HG03280 (cell line): ENCODE results near the gene KIF13A.
"Not testable (repeated sequence)": the region's sequence is repeated elsewhere in the genome, so short reads cannot be mapped to it uniquely, and the experiment has no call there.

Experiments
- ATAC-seq: cut with Tn5 transposase; IDR thresholded peaks from one replicate; pipeline ENCODE4 v1.9.1; 2021; ENCODE audit warnings: mild to moderate bottlenecking, moderate library complexity; ENCODE audit not compliant: unreplicated experiment

KIF13A gene

DNA sequence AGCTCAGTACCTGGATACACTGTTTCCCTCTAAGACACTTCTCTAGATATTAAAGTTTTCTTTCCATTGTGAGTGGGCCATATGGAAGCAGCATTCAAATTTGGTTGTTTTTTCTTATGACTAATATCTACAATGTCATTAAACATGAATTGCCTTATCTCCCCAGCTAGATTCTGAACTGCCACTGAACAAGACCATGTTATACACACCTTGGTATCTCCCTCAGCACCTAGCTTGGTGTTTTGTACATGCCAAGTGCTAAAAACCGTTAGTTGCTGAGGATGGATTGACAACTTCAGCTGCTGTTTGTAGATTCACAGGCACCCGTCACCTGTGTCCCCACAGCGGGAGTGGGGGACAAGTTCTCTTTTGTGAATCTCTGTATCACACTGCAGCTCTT is 131.1 kb downstream of the KIF13A start:
- ATAC-seq, result no peak

DNA sequence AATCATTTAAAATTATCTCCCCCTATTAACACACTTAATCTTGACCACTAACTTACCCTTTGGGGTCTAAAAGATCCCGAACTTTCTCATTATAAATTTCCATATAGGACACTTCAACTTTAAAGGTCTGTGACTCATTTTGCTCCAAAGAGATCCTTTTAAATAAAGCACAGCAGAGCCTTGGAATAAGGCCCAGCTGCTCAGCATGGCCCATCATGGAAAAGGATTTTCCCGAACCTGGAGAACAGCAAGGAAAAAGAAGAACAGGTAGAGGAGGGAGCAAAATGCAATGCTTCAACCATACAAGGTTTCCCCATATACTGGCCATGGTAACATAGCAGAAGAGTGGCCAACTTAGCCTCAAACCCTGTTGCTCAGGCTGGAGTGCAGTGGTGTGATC is 132.1 kb downstream of the KIF13A start:
- ATAC-seq, result no peak

- no peak for ATAC-seq
These were observed 133.9 kb downstream of the KIF13A start for GRCh38 chr6:17853533-17853932.

DNA sequence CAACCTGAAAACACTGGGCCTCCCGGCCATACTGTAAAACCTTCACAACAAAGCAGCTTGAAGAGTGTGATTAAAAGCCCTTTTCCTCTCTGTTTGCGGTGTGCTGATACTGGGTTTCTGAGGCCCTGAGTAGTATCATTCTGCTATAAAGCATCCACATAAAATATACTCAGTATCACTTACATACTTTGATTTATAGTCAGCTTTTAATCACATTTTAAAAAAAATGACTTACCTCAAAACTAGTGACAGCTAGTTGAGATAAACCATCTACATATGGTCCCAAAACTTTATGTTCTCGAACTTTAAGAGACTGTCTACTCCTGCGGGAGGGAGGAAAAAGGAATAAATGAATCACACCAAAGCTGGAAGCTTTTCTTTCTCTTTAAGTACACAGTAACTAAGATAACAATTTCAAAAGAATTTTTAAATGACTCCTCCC is 135.7 kb downstream of the KIF13A start:
- no peak for ATAC-seq

- no peak for ATAC-seq
These were observed 136.3 kb downstream of the KIF13A start for GRCh38 chr6:17851001-17851719.

DNA sequence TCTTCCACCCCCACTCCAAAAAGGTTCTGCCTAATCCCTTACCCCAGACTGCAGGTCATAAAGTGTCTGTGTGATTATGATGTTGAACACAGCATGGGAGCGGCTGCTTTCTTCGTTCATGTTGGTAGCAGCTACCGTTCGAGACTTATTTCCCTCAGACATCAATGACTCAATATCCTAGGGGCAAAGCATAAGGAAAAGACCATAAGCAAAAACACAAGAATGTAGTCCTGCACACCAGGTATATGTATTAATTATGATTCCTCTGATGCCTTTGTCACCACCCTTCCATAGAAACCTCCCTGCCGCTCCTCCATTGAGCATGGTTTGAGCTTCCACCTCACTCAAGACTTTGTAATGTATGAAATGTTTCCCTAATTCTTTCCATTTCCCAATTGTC is 137.2 kb downstream of the KIF13A start:
- ATAC-seq, result no peak

DNA sequence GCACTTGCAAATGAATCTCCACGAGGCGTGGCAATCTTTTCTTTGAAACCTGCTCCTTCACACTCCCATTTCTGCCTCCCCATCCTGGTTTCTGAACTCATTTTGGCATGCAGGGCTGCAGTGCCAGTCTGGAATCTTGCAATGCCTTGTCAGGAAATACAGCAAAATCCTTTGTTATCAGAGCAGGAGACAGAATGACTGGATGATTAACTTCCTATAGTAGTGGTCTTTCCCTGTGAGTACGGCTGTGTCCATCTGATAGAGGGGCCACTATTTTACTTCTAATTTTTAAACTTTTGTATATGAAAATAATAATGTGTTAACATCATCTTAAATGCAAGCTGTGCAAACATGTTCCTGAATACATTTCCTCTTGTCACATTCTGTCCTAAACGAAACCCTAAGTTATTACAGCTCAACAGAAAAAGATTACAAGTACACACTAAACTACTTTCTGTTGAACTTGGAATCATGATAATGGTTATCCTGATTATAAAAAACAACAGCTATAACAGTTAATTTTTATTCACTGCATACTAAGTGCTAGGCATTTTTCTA is 140.2 kb downstream of the KIF13A start:
- ATAC-seq, result no peak

DNA sequence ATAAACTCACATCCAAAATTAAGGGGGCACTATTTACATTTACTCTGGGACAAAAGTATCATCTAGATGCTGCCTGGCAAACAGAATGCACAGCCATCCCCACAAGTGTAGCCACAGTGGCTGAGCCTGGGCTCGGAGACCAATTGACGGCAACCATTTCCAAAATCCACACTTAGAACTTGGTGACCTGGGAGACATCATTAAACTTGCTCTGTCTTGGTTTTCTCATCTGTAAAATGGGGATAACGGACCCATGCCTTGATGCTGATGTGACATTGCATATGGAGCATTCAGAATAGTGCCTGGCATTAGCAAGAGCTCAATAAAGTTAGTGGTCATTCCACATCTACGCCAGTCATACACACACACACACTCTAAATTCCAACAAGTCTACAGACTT is 140.7 kb downstream of the KIF13A start:
- ATAC-seq, result no peak

DNA sequence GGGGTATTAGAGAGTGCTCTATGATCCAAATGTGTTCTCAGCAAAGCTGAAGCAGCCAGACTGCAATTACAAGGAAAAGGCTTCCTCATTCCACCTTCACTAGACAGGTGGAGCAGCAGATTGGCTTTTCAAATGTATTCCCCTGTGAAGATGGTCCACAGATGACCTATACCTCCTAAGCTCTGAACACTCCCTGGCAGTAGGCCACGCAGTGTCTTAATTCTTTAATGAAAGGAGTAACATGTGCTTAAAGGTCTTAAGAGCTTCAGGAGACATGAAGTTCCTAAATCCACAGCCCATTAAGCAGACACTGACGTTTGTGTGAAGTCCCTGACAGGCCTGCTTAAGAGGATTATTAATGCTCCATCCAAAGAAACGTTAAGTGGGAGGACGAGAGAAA is 141.8 kb downstream of the KIF13A start:
- ATAC-seq, result no peak

DNA sequence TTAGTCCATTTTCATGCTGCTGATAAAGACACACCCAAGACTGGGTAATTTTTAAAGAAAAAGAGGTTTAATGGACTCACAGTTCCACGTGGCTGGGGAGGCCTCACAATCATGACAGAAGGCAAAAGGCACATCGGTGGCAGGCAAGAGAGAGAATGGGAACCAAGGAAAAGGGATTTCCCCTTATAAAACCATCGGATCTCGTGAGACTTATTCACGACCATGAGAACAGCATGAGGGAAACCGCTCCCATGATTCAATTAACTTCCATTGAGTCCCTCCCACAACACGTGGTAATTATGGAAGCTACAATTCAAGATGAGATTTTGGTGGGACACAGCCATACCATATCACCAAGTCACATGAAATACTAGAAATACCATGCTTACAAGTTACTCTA is 142.5 kb downstream of the KIF13A start:
- not testable (repeated sequence) for ATAC-seq

DNA sequence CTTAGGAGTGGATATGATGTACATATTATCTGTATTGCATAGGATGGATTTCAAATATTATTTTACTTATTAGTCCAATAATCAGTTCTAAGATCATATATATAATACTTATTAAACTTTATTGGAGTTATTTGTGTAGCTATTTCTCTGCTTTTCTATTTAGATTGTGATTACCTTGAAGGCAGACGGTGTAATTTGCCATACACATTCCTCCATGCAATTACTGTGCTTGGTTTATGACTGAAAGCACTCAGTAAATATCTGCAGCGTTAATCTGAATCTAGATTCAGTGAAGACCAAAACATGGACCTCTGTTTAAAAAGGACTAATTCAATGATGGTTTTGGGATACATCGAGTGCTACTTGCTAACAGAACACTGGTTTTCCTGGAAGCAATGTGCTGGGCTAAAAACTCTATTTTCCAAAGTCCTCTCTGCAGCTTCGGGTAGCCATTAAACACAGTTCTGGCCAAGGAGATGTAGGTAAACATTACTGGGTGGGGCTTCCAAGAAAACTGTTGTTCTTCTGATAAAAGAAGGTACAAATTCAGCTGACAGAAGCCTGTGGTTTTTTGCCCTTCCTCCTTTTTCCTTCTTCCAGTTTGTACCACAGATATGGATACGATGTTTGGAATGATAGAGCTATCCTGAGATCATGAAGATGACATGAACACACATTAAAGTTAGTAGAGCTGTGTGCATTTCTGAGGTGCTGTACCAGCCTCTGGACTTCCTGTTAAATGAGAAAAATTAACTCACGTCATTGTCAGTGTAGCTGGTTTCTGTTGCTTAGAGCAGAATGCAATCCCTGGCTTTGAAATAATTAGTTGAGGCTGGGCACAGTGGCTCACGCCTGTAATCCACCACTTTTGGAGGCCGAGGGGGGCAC is 144.3 kb downstream of the KIF13A start:
- no peak for ATAC-seq

- ATAC-seq, result no peak
These were observed 145.2 kb downstream of the KIF13A start for GRCh38 chr6:17842014-17842776.

DNA sequence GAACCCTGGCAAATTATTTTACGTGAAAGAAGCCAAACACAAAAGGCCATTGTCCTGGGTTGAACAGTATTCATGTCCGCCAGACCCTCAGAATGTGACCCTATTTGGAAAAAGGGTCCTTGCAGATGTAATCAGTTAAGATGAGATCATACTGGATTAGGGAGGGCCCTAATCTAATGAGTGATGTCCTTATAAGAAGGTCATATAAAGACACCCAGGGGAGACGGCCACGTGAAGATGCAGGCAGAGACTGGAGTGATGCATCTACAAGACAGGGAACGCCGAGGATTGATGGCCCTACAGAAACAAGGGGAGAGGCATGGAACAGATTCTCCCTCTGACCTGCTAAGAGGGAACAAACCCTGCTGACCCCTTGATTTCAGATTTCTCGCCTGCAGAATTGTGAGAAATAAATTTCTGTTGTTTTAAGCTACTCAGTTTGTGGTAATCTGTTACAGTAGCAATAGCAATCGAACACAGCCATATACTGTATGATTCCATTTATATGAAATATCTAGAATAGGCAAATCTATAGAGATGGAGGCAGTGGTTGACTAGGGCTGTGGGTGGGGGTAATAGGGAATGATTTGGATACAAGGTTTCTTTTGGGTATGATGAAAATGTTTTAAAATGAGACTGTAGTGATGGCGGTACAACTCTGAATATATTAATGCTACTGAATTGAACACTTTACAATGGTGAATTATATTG is 147.8 kb downstream of the KIF13A start:
- no peak for ATAC-seq

DNA sequence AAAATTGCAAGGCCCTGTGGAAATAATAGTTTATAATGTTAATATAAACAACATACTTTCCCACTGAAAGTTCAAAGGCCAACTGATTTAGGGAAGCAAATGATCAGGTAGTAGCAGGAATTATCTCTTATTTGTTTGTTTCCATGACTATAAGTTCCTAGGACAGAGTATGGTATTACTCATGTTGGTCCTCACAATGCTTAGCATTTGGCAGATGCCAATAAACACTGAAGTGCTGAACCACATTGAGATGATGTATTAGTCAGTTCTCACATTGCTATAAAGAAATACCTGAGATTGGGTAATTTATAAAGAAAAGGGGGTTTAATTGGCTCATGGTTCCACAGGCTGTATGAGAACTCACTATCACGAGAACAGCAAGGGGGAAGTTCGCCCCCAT is 151.1 kb downstream of the KIF13A start:
- no peak for ATAC-seq

DNA sequence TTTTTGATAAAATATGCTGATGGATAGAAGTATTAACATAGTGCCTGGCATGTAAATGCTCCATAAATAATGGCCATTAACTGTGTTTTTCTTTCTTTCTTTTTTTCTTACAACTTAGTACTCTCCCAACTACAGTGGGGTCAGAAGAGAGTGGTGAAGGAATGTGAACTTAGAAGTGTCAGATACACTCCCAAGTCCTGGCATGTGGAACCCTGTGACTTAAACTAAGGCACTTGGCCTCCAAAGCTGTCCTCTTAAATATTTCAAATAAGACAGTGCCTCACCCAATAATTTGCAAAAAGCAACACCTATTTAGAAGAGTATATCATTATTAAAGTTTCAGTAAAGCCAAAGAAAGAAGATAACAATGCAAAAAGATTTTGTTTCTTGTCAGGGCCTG is 151.7 kb downstream of the KIF13A start:
- ATAC-seq, result no peak

DNA sequence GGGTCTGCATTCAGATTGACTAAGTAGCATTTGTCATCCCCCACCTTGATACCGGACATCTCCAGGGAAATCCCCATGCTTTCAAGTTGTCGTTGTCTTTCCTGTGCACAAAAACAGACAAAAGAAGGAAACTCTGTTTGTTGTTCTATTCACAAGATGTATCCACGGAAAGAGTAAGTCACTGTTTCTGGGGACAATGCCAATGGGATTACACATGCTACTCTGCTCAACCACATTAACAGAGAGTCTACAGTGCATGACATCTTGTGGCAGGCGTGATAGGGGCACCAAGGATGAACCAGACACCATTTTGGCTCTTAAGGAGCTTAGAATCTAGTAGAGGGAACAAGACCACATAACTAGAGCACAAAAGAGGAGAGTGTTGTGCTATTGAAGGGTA is 156.3 kb downstream of the KIF13A start:
- no peak for ATAC-seq

DNA sequence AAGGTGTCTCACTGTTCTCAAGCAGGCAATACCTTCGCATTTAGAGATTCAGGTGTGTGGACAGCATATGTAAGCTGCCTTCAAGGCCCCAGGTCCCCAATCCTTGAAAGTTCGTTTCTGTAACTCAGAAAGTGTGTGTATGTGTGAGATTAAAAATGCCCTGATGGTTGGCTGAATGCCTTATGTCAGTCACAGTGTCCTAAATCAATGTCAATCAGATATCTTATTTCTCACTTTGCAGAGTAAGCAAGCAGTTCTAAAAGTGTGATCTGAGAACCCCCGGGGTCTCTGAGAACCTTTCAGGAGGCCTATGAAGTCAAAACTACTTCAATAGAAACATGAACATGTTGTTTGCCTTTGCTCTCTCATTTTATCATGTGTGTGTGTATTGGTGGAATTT is 157.5 kb downstream of the KIF13A start:
- no peak for ATAC-seq

DNA sequence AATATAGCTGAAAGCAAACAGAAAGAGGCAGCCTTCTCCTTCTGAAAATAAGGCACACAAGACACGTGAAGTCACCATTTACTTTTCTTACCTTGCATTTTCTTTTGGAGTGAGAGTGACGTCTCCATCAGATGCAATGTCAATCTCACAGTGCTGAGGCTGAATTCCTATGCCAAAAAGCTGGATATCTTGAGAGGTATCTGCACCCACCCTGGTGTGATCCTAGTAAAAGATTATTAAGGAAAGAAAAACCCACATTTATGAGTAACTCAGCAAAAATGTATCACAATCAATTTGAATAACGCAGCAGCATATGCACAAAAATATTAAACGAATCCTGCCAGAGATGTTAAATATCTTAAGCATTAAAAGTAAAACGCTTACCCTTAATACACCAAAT is 159.3 kb downstream of the KIF13A start:
- ATAC-seq, result no peak

DNA sequence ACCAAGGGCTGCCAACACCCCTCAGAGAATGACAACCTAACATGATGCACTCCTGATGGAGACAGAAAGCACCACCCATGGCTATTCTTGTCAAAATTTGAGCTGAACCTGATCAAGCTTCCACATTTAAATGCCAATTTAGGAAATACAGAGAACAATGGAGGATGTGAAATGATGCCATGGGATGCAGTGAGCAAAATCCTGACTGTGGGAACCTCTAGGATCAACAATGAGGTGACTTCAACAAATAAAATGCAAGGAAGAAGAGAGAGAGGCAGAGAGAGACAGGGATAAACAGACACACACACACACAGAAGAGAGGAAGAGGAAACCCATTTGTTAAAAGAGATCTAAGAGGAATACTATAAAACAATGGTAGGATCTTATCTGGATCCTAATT is 161.1 kb downstream of the KIF13A start:
- ATAC-seq, result no peak

DNA sequence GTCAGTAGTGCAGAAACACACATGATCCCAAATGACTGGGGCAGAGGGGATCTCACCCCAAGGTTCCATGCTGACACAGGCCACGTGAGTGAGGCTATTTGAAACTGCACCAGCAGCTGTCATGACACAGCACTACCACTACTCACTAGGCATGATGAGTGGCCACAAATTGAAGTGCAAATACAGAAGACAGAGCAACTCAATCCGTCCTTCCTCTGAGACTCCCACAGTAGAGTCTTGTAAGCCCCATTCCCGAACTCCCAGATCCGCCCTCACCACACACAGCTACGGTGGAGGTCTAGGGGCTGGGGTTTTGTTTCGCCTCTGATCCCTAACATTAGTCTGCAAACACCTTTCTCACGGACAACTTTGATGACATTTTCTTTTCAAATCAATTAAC is 167.4 kb downstream of the KIF13A start:
- ATAC-seq, result peak; percentile 50

DNA sequence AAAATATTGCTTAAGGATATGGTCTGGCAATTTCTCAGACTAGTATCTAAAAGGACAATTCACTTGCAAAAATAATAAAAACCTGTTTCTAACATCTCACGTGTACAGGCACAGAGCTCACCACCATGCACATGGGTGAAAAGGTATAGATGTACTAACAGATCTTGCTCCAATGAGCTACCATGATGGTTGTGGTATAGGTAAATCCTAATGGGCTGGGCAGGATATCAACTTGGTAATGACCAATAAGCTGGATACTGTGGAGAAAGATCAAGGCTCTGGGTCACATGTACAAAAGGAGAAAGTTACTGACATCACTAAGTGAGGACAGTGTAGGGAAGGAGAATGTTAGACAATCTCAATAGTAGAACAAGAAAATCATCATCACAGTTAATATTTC is 169.7 kb downstream of the KIF13A start:
- ATAC-seq, result no peak
